ENCODE data around the gene PMS1. TPM values are rescaled to one million over a fixed set of nuclear protein-coding genes. Genes with fewer than 3 reads are reported as not detected.
"Not testable (repeated sequence)": the region's sequence is repeated elsewhere in the genome, so short reads cannot be mapped to it uniquely, and the experiment has no call there.

Gene PMS1
- total and polyA plus RNA-seq, 2 donors (not counting 3 experiments of a cell fraction or from before 2014, with no cell fraction given) = 6.6 to 27.8 TPM

DNA sequence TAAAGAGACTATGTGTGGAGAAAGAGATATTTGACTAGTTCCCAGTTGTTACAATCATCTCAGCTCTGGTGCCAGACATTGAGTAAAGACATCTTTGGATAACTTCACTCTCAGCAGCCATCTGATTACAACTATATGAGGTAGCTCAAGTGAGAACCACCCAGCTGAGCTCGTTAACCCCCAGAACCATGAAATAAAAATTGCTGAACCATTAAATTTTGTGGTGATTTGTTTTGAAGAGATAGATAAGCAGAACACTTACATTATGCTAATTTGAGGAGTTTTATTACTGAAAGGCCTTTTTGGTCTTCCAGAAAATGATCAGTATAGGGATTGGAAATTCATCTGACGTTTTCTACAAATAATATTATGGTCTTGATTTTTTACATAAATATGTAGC lies 101.1 kb downstream of the PMS1 start:
- no peak for DNase-seq (ENCODE audit: low read depth, low spot score)
- Histone ChIP-seq H3K27ac (ENCODE audit: insufficient read depth, low read depth, low read length) (no peak overlapping the region), H3K27me3 (ENCODE audit: control insufficient read depth in 2 of 2, insufficient read depth in 2 of 2, low read length in 2 of 2) (no peaks in the 10 kb centered on the region), H3K9me1 (replicated peaks; ENCODE audit: control insufficient read depth, extremely low read depth, insufficient read depth, low read length) (no peaks in the 10 kb centered on the region), H3K4me3 (replicated peaks in 1 of 3; ENCODE audit: insufficient read depth in 1 of 3, low read depth in 1 of 3, low read length in 3 of 3) (no peak overlapping the region), H3K4me2 (ENCODE audit: insufficient read depth, low read length) (no peak overlapping the region), H4K20me1 (replicated peaks; ENCODE audit: control insufficient read depth, extremely low read depth, insufficient read depth, low read length) (no peaks in the 10 kb centered on the region), H2AFZ (ENCODE audit: low read depth, low read length) (no peak overlapping the region), H3K36me3 (ENCODE audit: control insufficient read depth in 2 of 2, extremely low read depth in 1 of 2, insufficient read depth in 2 of 2, low read length in 2 of 2) (no peaks in the 10 kb centered on the region), H3K79me2 (ENCODE audit: control insufficient read depth, insufficient read depth, low read length) (no peaks in the 10 kb centered on the region), H3K9me3 (replicated peaks; ENCODE audit: control insufficient read depth, insufficient read depth, low read length) (no peaks in the 10 kb centered on the region), H3K9ac (replicated peaks; ENCODE audit: extremely low read depth, insufficient read depth, low read length) (no peak overlapping the region), H3K4me1 (ENCODE audit: control insufficient read depth, extremely low read depth, insufficient read depth, low read length) (peaks cover 2% of the 10 kb centered on the region)
- TF ChIP-seq GATA2 (IDR thresholded peaks at IDR 0.05; ENCODE audit: insufficient read depth, insufficient read length, low read depth, low read length) = no peak
- BruUV-seq (replicated peaks) = no TSS peak
- ChIA-PET CTCF (no interaction called here), POLR2A (no interaction called here)
- intact Hi-C loops (cut with micrococcal nuclease) = no loop called here
- dilution Hi-C loops (cut with MboI; ENCODE audit: extremely low pct_ligation_motif_present, low sequenced_read_pairs) = no loop called here
- FAIRE-seq = no peak

DNA sequence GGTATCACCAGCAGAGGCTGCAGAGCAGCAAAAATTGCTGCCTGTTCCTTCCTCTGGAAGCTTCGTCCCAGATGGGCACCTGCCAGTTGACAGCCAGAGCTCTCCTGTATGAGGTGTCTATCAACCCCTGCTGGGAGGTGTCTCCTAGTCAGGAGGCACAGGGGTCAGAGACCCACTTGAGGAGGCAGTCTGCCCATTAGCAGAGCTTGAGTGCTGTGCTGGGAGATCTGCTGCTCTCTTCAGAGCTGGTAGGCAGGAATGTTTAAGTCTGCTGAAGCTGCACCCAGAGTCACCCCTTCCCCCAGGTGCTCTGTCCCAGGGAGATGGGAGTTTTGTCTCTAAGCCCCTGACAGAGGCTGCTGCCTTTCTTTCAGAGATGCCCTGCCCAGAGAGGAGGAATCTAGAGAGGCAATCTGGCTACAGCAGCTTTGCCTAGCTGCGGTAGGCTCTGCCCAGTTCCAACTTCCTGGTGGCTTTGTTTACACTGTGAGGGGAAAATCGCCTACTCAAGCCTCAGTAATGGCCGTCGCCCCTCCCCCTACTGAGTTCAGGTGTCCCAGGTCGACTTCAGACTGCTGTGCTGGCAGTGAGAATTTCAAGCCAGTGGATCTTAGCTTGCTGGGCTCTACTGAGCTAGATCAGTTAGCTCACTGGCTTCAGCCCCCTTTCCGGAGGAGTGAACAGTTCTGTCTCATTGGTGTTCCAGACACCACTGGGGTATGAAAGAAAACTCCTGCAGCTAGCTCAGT lies 108.5 kb downstream of the PMS1 start:
- BruUV-seq (replicated peaks); dilution Hi-C loops (cut with MboI; ENCODE audit: extremely low pct_ligation_motif_present, low sequenced_read_pairs): not testable (repeated sequence)
- CTCF ChIA-PET = interaction anchor here (1.1 kb wide), 1 partner anchor 30 kb away, joined by 3 read pairs; no protein-coding TSS in a partner anchor

More for the DNA sequence above, 108.5 kb downstream of the PMS1 start:
- H3K79me2 ChIP-seq (ENCODE audit: control insufficient read depth, insufficient read depth, low read length); POLR2A ChIA-PET; H3K4me2 ChIP-seq (ENCODE audit: insufficient read depth, low read length); H3K4me3 ChIP-seq (replicated peaks in 1 of 3; ENCODE audit: insufficient read depth in 1 of 3, low read depth in 1 of 3, low read length in 3 of 3); FAIRE-seq; H2AFZ ChIP-seq (ENCODE audit: low read depth, low read length); H3K9me3 ChIP-seq (replicated peaks; ENCODE audit: control insufficient read depth, insufficient read depth, low read length); intact Hi-C loops (cut with micrococcal nuclease); H3K36me3 ChIP-seq (ENCODE audit: control insufficient read depth in 2 of 2, extremely low read depth in 1 of 2, insufficient read depth in 2 of 2, low read length in 2 of 2); H3K4me1 ChIP-seq (ENCODE audit: control insufficient read depth, extremely low read depth, insufficient read depth, low read length); H3K9me1 ChIP-seq (replicated peaks; ENCODE audit: control insufficient read depth, extremely low read depth, insufficient read depth, low read length); DNase-seq (ENCODE audit: low read depth, low spot score); H4K20me1 ChIP-seq (replicated peaks; ENCODE audit: control insufficient read depth, extremely low read depth, insufficient read depth, low read length); H3K27ac ChIP-seq (ENCODE audit: insufficient read depth, low read depth, low read length); H3K9ac ChIP-seq (replicated peaks; ENCODE audit: extremely low read depth, insufficient read depth, low read length); H3K27me3 ChIP-seq (ENCODE audit: control insufficient read depth in 2 of 2, insufficient read depth in 2 of 2, low read length in 2 of 2): not testable (repeated sequence)

Measured in endothelial cell of umbilical vein (primary cell).